SK-N-SH treated with all-trans-retinoic acid at 6 μM for 48 hours (cell line): ENCODE results near the gene NOL11.

Experiments
- ARNTL ChIP-seq: fragments of 450-650 bp; formaldehyde crosslinking; IDR thresholded peaks from 2 replicates; pipeline ENCODE4 v1.5.0; 2020; ENCODE audit warnings: low read depth, mild to moderate bottlenecking, moderate library complexity, borderline replicate concordance
- CSDC2 ChIP-seq: fragments of 250-450 bp; sonication (Bioruptor Pico); IDR thresholded peaks from 2 replicates; pipeline ENCODE4 v1.5.0; 2020; ENCODE audit warnings: mild to moderate bottlenecking, moderate library complexity
- GLIS3 ChIP-seq: fragments of 250-450 bp; sonication (Bioruptor Pico); IDR thresholded peaks from 2 replicates; pipeline ENCODE4 v1.5.0; 2020; ENCODE audit warnings: mild to moderate bottlenecking, moderate library complexity
- SNAI2 ChIP-seq: fragments of 250-450 bp; sonication (Bioruptor Pico); IDR thresholded peaks from 2 replicates; pipeline ENCODE4 v1.5.0; 2020; ENCODE audit warnings: mild to moderate bottlenecking, moderate library complexity
- ZFP30 ChIP-seq: fragments of 450-650 bp; formaldehyde crosslinking; IDR thresholded peaks from 2 replicates; pipeline ENCODE4 v1.5.0; 2022; ENCODE audit warnings: mild to moderate bottlenecking, moderate library complexity
- ZNF565 ChIP-seq: fragments of 450-650 bp; formaldehyde crosslinking; conservative IDR thresholded peaks from 2 replicates; pipeline ENCODE4 v1.5.0; 2020; ENCODE audit warnings: low read depth, mild to moderate bottlenecking, moderate library complexity
- ZNF70 ChIP-seq: fragments of 450-650 bp; formaldehyde crosslinking; IDR thresholded peaks from 2 replicates; pipeline ENCODE4 v1.5.0; 2020; ENCODE audit warnings: mild to moderate bottlenecking, moderate library complexity
- ZNF8 ChIP-seq: fragments of 450-650 bp; formaldehyde crosslinking; IDR thresholded peaks from 2 replicates; pipeline ENCODE4 v1.5.0; 2020; ENCODE audit warnings: mild to moderate bottlenecking, moderate library complexity
- TF ChIP-seq, protein P1 (sequence below): fragments of 250-450 bp; sonication (Bioruptor Pico); IDR thresholded peaks from 2 replicates; pipeline ENCODE4 v1.8.0; 2020; ENCODE audit warnings: mild to moderate bottlenecking, moderate library complexity, borderline replicate concordance
- TF ChIP-seq, protein P2 (sequence below): fragments of 250-450 bp; sonication (Bioruptor Pico); IDR thresholded peaks from 2 replicates; pipeline ENCODE4 v1.8.0; 2021; ENCODE audit warnings: low read depth, mild to moderate bottlenecking, moderate library complexity, borderline replicate concordance

DNA sequence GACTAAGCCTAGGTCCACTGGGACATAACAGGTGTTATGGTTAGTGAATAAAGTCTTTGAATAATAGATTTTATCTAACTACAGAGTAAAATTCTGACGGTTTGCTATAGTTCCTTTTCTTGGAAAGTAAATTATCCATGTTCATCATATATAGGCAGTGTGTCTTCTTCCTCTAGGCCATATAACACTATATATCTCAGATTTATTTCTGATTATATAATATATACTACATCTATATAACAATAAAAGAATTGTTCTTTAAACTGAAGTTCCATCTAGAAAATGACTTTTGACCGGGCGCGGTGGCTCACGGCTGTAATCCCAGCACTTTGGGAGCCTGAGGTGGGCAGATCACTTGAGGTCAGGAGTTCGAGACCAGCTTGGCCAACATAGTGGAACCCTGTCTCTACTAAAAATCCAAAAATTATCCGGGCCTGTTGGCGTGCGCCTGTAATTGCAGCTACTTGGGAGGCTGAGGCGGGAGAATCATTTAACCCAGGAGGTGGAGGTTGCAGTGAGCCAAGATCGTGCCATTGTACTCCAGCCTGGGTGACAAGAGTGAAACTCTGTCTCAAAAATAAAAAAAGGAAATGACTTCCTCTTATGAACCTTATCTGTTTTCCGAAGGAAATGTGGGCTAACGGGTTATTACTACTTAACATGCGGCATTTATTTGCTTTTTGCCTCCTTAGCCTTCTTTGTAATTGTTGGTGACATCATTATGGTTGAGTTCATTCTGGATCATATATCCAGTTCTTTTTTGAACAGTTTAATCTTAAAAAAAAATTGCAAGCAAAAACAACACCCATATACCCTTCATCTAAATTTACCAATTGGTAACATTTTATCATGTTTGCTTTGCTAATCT, 29.2 kb downstream of the NOL11 start:
- no peak for TF ChIP-seq ZNF70 (CRISPR knock-in tag)
- TF ChIP-seq ZFP30, result no peak
- no peak for TF ChIP-seq ARNTL
- TF ChIP-seq CSDC2 (CRISPR knock-in tag), result no peak
- no peak for TF ChIP-seq ZNF565 (CRISPR knock-in tag)
- TF ChIP-seq SNAI2 (CRISPR knock-in tag), result no peak
- TF ChIP-seq, protein P1, sequence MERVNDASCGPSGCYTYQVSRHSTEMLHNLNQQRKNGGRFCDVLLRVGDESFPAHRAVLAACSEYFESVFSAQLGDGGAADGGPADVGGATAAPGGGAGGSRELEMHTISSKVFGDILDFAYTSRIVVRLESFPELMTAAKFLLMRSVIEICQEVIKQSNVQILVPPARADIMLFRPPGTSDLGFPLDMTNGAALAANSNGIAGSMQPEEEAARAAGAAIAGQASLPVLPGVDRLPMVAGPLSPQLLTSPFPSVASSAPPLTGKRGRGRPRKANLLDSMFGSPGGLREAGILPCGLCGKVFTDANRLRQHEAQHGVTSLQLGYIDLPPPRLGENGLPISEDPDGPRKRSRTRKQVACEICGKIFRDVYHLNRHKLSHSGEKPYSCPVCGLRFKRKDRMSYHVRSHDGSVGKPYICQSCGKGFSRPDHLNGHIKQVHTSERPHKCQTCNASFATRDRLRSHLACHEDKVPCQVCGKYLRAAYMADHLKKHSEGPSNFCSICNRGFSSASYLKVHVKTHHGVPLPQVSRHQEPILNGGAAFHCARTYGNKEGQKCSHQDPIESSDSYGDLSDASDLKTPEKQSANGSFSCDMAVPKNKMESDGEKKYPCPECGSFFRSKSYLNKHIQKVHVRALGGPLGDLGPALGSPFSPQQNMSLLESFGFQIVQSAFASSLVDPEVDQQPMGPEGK (CRISPR knock-in tag), result no peak
- no peak for TF ChIP-seq GLIS3 (CRISPR knock-in tag)
- TF ChIP-seq, protein P2, sequence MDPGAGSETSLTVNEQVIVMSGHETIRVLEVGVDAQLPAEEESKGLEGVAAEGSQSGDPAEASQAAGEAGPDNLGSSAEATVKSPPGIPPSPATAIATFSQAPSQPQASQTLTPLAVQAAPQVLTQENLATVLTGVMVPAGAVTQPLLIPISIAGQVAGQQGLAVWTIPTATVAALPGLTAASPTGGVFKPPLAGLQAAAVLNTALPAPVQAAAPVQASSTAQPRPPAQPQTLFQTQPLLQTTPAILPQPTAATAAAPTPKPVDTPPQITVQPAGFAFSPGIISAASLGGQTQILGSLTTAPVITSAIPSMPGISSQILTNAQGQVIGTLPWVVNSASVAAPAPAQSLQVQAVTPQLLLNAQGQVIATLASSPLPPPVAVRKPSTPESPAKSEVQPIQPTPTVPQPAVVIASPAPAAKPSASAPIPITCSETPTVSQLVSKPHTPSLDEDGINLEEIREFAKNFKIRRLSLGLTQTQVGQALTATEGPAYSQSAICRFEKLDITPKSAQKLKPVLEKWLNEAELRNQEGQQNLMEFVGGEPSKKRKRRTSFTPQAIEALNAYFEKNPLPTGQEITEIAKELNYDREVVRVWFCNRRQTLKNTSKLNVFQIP, result no peak
- TF ChIP-seq ZNF8 (CRISPR knock-in tag), result no peak
